Medulla oblongata (tissue), 1 donor: ENCODE results near the gene OPN4.

Experiments used
- DNase-seq: peaks from one replicate; pipeline ENCODE4 v3.0.0-alpha.2; 2015; ENCODE audit errors: extremely low spot score

The OPN4 gene

GRCh38 chr10:86647773-86648703 is 6.3 kb upstream of the OPN4 start:
- no peak for DNase-seq

GRCh38 chr10:86648704-86649427 is 5.5 kb upstream of the OPN4 start:
- DNase-seq: no peak

- DNase-seq: no peak
Observed at GRCh38 chr10:86649471-86650150, 4.7 kb upstream of the OPN4 start.

- DNase-seq: no peak
Observed at GRCh38 chr10:86650151-86650550, 4.2 kb upstream of the OPN4 start.

- no peak for DNase-seq
Observed at GRCh38 chr10:86651021-86651471, 3.3 kb upstream of the OPN4 start.

- no peak for DNase-seq
Observed at GRCh38 chr10:86651631-86652331, 2.6 kb upstream of the OPN4 start.

GRCh38 chr10:86652361-86653202 is 1.8 kb upstream of the OPN4 start:
- DNase-seq: no peak

GRCh38 chr10:86653379-86653778 is 968 bp upstream of the OPN4 start:
- DNase-seq: no peak

GRCh38 chr10:86653987-86654386 is 360 bp upstream of the OPN4 start:
- DNase-seq: no peak

- no peak for DNase-seq
Observed at GRCh38 chr10:86655173-86655540, 810 bp downstream of the OPN4 start.

GRCh38 chr10:86655596-86655995 is 1.2 kb downstream of the OPN4 start:
- DNase-seq: no peak

GRCh38 chr10:86657011-86657395 is 2.7 kb downstream of the OPN4 start:
- DNase-seq: no peak

GRCh38 chr10:86657396-86658011 is 3.2 kb downstream of the OPN4 start:
- DNase-seq: no peak

GRCh38 chr10:86658261-86658741 is 4.0 kb downstream of the OPN4 start:
- no peak for DNase-seq

- no peak for DNase-seq
Observed at GRCh38 chr10:86658751-86659150, 4.4 kb downstream of the OPN4 start.

GRCh38 chr10:86659161-86659691 is 4.9 kb downstream of the OPN4 start:
- DNase-seq: no peak

- no peak for DNase-seq
Observed at GRCh38 chr10:86659721-86660453, 5.5 kb downstream of the OPN4 start.

GRCh38 chr10:86661161-86662025 is 7.0 kb downstream of the OPN4 start:
- DNase-seq: no peak
